HEK293 (cell line): Measurements from ENCODE around the gene EIF4ENIF1.

ENCODE experiments used
- ATF2 ChIP-seq: fragments of 450-650 bp; formaldehyde crosslinking; IDR thresholded peaks from 2 replicates; pipeline ENCODE4 v1.5.1; 2016; ENCODE audit warnings: missing biosample characterization, missing genetic modification characterization, low read depth
- BCL11B ChIP-seq: fragments of 450-650 bp; formaldehyde crosslinking; IDR thresholded peaks from 2 replicates; pipeline ENCODE4 v1.5.1; 2016; ENCODE audit warnings: low read depth, missing biosample characterization, missing genetic modification characterization
- CTCF ChIP-seq: fragments of 450-650 bp; formaldehyde crosslinking; IDR thresholded peaks from 2 replicates; pipeline ENCODE4 v1.5.1; 2016; ENCODE audit warnings: missing biosample characterization, missing genetic modification characterization
- EGR2 ChIP-seq: fragments of 450-650 bp; formaldehyde crosslinking; IDR thresholded peaks from 2 replicates; pipeline ENCODE4 v1.5.1; 2016; ENCODE audit warnings: low read depth, missing biosample characterization, missing genetic modification characterization
- HIC1 ChIP-seq: fragments of 450-650 bp; formaldehyde crosslinking; IDR thresholded peaks from 2 replicates; pipeline ENCODE4 v1.5.1; 2016; ENCODE audit warnings: missing biosample characterization, missing genetic modification characterization
- PBX3 ChIP-seq: sonication (generic); formaldehyde crosslinking; IDR thresholded peaks from 2 replicates; pipeline ENCODE4 v1.8.1; 2022; ENCODE audit warnings: mild to moderate bottlenecking, moderate library complexity, missing genetic modification reagents
- SALL2 ChIP-seq: fragments of 450-650 bp; formaldehyde crosslinking; IDR thresholded peaks from 2 replicates; pipeline ENCODE4 v1.5.0; 2017; ENCODE audit warnings: missing biosample characterization, mild to moderate bottlenecking, missing genetic modification characterization, borderline replicate concordance
- SP3 ChIP-seq: fragments of 450-650 bp; formaldehyde crosslinking; IDR thresholded peaks from 2 replicates; pipeline ENCODE4 v1.5.1; 2016; ENCODE audit warnings: missing biosample characterization, missing genetic modification characterization
- ZNF10 ChIP-seq: fragments of 450-650 bp; formaldehyde crosslinking; IDR thresholded peaks from 2 replicates; pipeline ENCODE4 v1.5.1; 2017; ENCODE audit warnings: missing biosample characterization, missing genetic modification characterization
- ZNF211 ChIP-seq: fragments of 450-650 bp; formaldehyde crosslinking; IDR thresholded peaks from 2 replicates; pipeline ENCODE4 v1.5.1; 2016; ENCODE audit warnings: low read depth, missing biosample characterization, missing genetic modification characterization
- ZNF214 ChIP-seq: fragments of 450-650 bp; formaldehyde crosslinking; IDR thresholded peaks from 2 replicates; pipeline ENCODE4 v1.5.1; 2017; ENCODE audit warnings: missing biosample characterization, mild to moderate bottlenecking, missing genetic modification characterization, borderline replicate concordance
- ZNF223 ChIP-seq: fragments of 450-650 bp; formaldehyde crosslinking; IDR thresholded peaks from 2 replicates; pipeline ENCODE4 v1.5.1; 2016; ENCODE audit warnings: missing biosample characterization, missing genetic modification characterization
- ZNF324 ChIP-seq: fragments of 450-650 bp; formaldehyde crosslinking; IDR thresholded peaks from 2 replicates; pipeline ENCODE4 v1.5.1; 2016; ENCODE audit warnings: missing biosample characterization, missing genetic modification characterization
- ZNF366 ChIP-seq: fragments of 450-650 bp; formaldehyde crosslinking; conservative IDR thresholded peaks from 2 replicates; pipeline ENCODE4 v1.5.1; 2016; ENCODE audit warnings: missing biosample characterization, missing genetic modification characterization
- ZNF654 ChIP-seq: fragments of 450-650 bp; formaldehyde crosslinking; IDR thresholded peaks from 2 replicates; pipeline ENCODE4 v1.5.1; 2016; ENCODE audit warnings: low read depth, missing biosample characterization, missing genetic modification characterization
- TF ChIP-seq, protein P1 (sequence below): fragments of 450-650 bp; formaldehyde crosslinking; IDR thresholded peaks from 2 replicates; pipeline ENCODE4 v1.5.1; 2016; ENCODE audit warnings: missing biosample characterization, missing genetic modification characterization
- TF ChIP-seq, protein P2 (sequence below): fragments of 450-650 bp; formaldehyde crosslinking; IDR thresholded peaks from 2 replicates; pipeline ENCODE4 v1.5.1; 2016; ENCODE audit warnings: missing biosample characterization, missing genetic modification characterization
- TF ChIP-seq, protein P3 (sequence below): fragments of 450-650 bp; formaldehyde crosslinking; IDR thresholded peaks from 2 replicates; pipeline ENCODE4 v1.5.1; 2016; ENCODE audit warnings: missing biosample characterization, missing genetic modification characterization
- TF ChIP-seq, protein P4 (sequence below): fragments of 450-650 bp; formaldehyde crosslinking; IDR thresholded peaks from 2 replicates; pipeline ENCODE4; 2016; ENCODE audit warnings: missing biosample characterization, missing genetic modification characterization
- TF ChIP-seq, protein P5 (sequence below): fragments of 450-650 bp; formaldehyde crosslinking; IDR thresholded peaks from 2 replicates; pipeline ENCODE4 v1.5.1; 2016; ENCODE audit warnings: missing biosample characterization, missing genetic modification characterization, borderline replicate concordance

Gene EIF4ENIF1

GRCh38 chr22:31489632-31490495 lies at the start of gene EIF4ENIF1 (continued):
- TF ChIP-seq, protein P1, sequence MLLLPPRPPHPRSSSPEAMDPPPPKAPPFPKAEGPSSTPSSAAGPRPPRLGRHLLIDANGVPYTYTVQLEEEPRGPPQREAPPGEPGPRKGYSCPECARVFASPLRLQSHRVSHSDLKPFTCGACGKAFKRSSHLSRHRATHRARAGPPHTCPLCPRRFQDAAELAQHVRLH: peak; percentile 57; the same call in 1 of the 2 replicates
- TF ChIP-seq ZNF10 (no peak), CTCF (tag by site-specific recombination) (no peak), ZNF223 (tag by site-specific recombination) (no peak), ZNF324 (tag by site-specific recombination) (no peak), PBX3 (CRISPR knock-in tag) (peak; percentile 69; the same call in 1 of the 2 replicates), EGR2 (peak; percentile 82), ZNF366 (no peak), ZNF654 (tag by site-specific recombination) (no peak), BCL11B (no peak), SALL2 (tag by site-specific recombination) (no peak), ZNF214 (tag by site-specific recombination) (no peak), SP3 (tag by site-specific recombination) (peak; percentile 76), HIC1 (tag by site-specific recombination) (no peak), ZNF211 (tag by site-specific recombination) (no peak), ATF2 (tag by site-specific recombination) (no peak)
- TF ChIP-seq, protein P2, sequence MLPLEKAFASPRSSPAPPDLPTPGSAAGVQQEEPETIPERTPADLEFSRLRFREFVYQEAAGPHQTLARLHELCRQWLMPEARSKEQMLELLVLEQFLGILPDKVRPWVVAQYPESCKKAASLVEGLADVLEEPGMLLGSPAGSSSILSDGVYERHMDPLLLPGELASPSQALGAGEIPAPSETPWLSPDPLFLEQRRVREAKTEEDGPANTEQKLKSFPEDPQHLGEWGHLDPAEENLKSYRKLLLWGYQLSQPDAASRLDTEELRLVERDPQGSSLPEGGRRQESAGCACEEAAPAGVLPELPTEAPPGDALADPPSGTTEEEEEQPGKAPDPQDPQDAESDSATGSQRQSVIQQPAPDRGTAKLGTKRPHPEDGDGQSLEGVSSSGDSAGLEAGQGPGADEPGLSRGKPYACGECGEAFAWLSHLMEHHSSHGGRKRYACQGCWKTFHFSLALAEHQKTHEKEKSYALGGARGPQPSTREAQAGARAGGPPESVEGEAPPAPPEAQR: 0 out of 2 replicates have a peak, but pooled peaks have one; percentile 54
- TF ChIP-seq, protein P3, sequence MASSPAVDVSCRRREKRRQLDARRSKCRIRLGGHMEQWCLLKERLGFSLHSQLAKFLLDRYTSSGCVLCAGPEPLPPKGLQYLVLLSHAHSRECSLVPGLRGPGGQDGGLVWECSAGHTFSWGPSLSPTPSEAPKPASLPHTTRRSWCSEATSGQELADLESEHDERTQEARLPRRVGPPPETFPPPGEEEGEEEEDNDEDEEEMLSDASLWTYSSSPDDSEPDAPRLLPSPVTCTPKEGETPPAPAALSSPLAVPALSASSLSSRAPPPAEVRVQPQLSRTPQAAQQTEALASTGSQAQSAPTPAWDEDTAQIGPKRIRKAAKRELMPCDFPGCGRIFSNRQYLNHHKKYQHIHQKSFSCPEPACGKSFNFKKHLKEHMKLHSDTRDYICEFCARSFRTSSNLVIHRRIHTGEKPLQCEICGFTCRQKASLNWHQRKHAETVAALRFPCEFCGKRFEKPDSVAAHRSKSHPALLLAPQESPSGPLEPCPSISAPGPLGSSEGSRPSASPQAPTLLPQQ (tag by site-specific recombination): peak; percentile 86
- TF ChIP-seq, protein P4, sequence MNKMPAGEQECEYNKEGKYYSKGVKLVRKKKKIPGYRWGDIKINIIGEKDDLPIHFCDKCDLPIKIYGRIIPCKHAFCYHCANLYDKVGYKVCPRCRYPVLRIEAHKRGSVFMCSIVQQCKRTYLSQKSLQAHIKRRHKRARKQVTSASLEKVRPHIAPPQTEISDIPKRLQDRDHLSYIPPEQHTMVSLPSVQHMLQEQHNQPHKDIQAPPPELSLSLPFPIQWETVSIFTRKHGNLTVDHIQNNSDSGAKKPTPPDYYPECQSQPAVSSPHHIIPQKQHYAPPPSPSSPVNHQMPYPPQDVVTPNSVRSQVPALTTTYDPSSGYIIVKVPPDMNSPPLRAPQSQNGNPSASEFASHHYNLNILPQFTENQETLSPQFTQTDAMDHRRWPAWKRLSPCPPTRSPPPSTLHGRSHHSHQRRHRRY (tag by site-specific recombination): no peak
- TF ChIP-seq, protein P5, sequence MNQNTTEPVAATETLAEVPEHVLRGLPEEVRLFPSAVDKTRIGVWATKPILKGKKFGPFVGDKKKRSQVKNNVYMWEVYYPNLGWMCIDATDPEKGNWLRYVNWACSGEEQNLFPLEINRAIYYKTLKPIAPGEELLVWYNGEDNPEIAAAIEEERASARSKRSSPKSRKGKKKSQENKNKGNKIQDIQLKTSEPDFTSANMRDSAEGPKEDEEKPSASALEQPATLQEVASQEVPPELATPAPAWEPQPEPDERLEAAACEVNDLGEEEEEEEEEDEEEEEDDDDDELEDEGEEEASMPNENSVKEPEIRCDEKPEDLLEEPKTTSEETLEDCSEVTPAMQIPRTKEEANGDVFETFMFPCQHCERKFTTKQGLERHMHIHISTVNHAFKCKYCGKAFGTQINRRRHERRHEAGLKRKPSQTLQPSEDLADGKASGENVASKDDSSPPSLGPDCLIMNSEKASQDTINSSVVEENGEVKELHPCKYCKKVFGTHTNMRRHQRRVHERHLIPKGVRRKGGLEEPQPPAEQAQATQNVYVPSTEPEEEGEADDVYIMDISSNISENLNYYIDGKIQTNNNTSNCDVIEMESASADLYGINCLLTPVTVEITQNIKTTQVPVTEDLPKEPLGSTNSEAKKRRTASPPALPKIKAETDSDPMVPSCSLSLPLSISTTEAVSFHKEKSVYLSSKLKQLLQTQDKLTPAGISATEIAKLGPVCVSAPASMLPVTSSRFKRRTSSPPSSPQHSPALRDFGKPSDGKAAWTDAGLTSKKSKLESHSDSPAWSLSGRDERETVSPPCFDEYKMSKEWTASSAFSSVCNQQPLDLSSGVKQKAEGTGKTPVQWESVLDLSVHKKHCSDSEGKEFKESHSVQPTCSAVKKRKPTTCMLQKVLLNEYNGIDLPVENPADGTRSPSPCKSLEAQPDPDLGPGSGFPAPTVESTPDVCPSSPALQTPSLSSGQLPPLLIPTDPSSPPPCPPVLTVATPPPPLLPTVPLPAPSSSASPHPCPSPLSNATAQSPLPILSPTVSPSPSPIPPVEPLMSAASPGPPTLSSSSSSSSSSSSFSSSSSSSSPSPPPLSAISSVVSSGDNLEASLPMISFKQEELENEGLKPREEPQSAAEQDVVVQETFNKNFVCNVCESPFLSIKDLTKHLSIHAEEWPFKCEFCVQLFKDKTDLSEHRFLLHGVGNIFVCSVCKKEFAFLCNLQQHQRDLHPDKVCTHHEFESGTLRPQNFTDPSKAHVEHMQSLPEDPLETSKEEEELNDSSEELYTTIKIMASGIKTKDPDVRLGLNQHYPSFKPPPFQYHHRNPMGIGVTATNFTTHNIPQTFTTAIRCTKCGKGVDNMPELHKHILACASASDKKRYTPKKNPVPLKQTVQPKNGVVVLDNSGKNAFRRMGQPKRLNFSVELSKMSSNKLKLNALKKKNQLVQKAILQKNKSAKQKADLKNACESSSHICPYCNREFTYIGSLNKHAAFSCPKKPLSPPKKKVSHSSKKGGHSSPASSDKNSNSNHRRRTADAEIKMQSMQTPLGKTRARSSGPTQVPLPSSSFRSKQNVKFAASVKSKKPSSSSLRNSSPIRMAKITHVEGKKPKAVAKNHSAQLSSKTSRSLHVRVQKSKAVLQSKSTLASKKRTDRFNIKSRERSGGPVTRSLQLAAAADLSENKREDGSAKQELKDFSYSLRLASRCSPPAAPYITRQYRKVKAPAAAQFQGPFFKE (tag by site-specific recombination): no peak
